Measurements from ENCODE around the gene PYROXD2. TPM values are rescaled to one million over a fixed set of nuclear protein-coding genes. Genes with fewer than 3 reads are reported as not detected.

The PYROXD2 gene
- total and polyA plus RNA-seq, 10 of the 15 experiments (the other 5 are each of a cell fraction or from before 2014, with no cell fraction given) = 4.8 to 15.8 (median 11.1) TPM

DNA sequence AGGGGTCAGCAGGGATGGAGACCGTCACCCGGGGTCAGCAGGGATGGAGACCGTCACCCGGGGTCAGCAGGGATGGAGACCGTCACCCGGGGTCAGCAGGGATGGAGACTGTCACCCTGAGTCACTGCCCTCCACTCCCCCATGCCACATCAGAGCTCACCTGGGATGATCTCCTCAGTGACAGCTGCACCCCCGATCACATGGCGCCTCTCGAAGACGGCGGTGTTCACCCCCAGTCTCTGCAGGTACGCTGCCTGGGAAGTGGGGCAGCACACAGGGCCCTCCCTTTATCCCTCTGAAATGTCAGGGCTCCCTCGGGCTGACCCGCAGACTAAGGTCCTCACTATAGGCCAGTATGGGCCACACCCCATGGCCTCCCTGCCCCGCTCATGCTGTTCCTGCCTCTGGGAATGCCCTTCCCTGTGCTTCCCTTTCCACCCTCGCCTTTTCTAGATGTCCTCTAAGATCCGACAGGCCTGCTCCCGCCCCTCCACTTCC is 7.2 kb downstream of the PYROXD2 start:
- no peaks in the 10 kb centered on the region for H4K20me1 ChIP-seq (ENCODE audit: control insufficient read depth, insufficient read depth)
- no peak overlapping the region for H3K4me2 ChIP-seq (ENCODE audit: control insufficient read depth, insufficient read depth)
- intact Hi-C loops (cut with micrococcal nuclease; ENCODE audit: unreplicated experiment) (no loop called here), in situ Hi-C loops (cut with MboI) (no loop called here)
- CTCF ChIA-PET = interaction anchor here (0.5 to 1.0 kb wide), 2 partner anchors 13 to 390 kb away, joined by 3 read pairs; no protein-coding TSS in a partner anchor
- no peak for ATAC-seq
- DNase-seq (ENCODE audit: low read depth, low spot score) = no peak
- RAD21 ChIA-PET (ENCODE audit: unreplicated experiment) = no interaction called here
- no peaks in the 10 kb centered on the region for H3K79me2 ChIP-seq (ENCODE audit: control insufficient read depth, insufficient read depth, low read length)
- H3K4me1 ChIP-seq (ENCODE audit: control insufficient read depth, insufficient read depth, low read length) = peaks cover 47% of the 10 kb centered on the region
- TF ChIP-seq IKZF2 (IDR thresholded peaks at IDR 0.05) (no peak), ZNF274 (IDR thresholded peaks at IDR 0.05; ENCODE audit: insufficient read depth, insufficient read length) (no peak), TAF1 (IDR thresholded peaks at IDR 0.05; ENCODE audit: borderline replicate concordance, low read depth, low read length) (no peak), EGR1 (IDR thresholded peaks at IDR 0.05; ENCODE audit: borderline replicate concordance in 1 of 2, low read depth in 2 of 2, low read length in 2 of 2) (no peak), SMARCA5 (IDR thresholded peaks at IDR 0.05) (no peak), STAT1 (conservative IDR thresholded peaks at IDR 0.05) (no peak), CEBPB (IDR thresholded peaks at IDR 0.05; ENCODE audit: borderline replicate concordance in 1 of 2, low read depth in 2 of 2, low read length in 2 of 2) (no peak)
- TF ChIP-seq, protein P1, sequence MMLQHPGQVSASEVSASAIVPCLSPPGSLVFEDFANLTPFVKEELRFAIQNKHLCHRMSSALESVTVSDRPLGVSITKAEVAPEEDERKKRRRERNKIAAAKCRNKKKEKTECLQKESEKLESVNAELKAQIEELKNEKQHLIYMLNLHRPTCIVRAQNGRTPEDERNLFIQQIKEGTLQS (IDR thresholded peaks at IDR 0.05; ENCODE audit: borderline replicate concordance, extremely low read depth, low read depth, low read length) = no peak
- H3K27me3 ChIP-seq (replicated peaks in 1 of 2; ENCODE audit: control insufficient read depth in 2 of 2, insufficient read depth in 2 of 2, low read length in 1 of 2) = no peaks in the 10 kb centered on the region
- no peaks in the 10 kb centered on the region for H3K9me3 ChIP-seq (replicated peaks; ENCODE audit: control insufficient read depth, insufficient read depth, low read length)
- POLR2A ChIA-PET = no interaction called here
- no TSS peak for BruUV-seq (replicated peaks)
- no peak overlapping the region for H2AFZ ChIP-seq (ENCODE audit: control insufficient read depth, low read depth, low read length)
- no peak for FAIRE-seq
- SMC1A ChIA-PET (ENCODE audit: uncharacterized antibody, unreplicated experiment) = interaction anchor here (1.5 kb wide), 1 partner anchor 37 kb away, joined by 3 read pairs; no protein-coding TSS in a partner anchor
- H3K9ac ChIP-seq (ENCODE audit: control insufficient read depth, insufficient read depth, low read length) = no peak overlapping the region
- no peak overlapping the region for H3K27ac ChIP-seq (ENCODE audit: control insufficient read depth, insufficient read depth)
- 88% methylated on average over 18 of the region's 18 CpGs for WGBS (ENCODE audit: insufficient coverage, insufficient replicate concordance, low lambda C conversion rate, missing lambda C conversion rate)
- no peak overlapping the region for H3K4me3 ChIP-seq
- no peaks in the 10 kb centered on the region for H3K36me3 ChIP-seq (ENCODE audit: control insufficient read depth in 2 of 2, insufficient read depth in 2 of 2, low read length in 1 of 2)

Measured in GM12878 (cell line).